Measurements from ENCODE around the gene STK40.

The STK40 gene

GRCh38 chr1:36372617-36373016, 13.1 kb downstream of the STK40 start:
- Histone ChIP-seq H3K27me3 (ENCODE audit: insufficient read depth, poor library complexity, severe bottlenecking) (no peaks in the 10 kb centered on the region), H3K4me1 (ENCODE audit: insufficient read depth, poor library complexity, severe bottlenecking) (peaks cover 27% of the 10 kb centered on the region), H3K36me3 (ENCODE audit: low read depth) (peaks cover 17% of the 10 kb centered on the region), H3K9me3 (ENCODE audit: severe bottlenecking) (no peaks in the 10 kb centered on the region), H3K4me3 (ENCODE audit: severe bottlenecking) (no peak overlapping the region), H3K27ac (ENCODE audit: poor library complexity, severe bottlenecking) (peak overlapping the region; percentile 98)
- TF ChIP-seq, protein P1, sequence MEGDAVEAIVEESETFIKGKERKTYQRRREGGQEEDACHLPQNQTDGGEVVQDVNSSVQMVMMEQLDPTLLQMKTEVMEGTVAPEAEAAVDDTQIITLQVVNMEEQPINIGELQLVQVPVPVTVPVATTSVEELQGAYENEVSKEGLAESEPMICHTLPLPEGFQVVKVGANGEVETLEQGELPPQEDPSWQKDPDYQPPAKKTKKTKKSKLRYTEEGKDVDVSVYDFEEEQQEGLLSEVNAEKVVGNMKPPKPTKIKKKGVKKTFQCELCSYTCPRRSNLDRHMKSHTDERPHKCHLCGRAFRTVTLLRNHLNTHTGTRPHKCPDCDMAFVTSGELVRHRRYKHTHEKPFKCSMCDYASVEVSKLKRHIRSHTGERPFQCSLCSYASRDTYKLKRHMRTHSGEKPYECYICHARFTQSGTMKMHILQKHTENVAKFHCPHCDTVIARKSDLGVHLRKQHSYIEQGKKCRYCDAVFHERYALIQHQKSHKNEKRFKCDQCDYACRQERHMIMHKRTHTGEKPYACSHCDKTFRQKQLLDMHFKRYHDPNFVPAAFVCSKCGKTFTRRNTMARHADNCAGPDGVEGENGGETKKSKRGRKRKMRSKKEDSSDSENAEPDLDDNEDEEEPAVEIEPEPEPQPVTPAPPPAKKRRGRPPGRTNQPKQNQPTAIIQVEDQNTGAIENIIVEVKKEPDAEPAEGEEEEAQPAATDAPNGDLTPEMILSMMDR (IDR thresholded peaks at IDR 0.05; ENCODE audit: poor library complexity, severe bottlenecking) = no peak
- DNase-seq (ENCODE audit: low spot score) (no peak), ATAC-seq (ENCODE audit: low read depth) (no peak)

DNA sequence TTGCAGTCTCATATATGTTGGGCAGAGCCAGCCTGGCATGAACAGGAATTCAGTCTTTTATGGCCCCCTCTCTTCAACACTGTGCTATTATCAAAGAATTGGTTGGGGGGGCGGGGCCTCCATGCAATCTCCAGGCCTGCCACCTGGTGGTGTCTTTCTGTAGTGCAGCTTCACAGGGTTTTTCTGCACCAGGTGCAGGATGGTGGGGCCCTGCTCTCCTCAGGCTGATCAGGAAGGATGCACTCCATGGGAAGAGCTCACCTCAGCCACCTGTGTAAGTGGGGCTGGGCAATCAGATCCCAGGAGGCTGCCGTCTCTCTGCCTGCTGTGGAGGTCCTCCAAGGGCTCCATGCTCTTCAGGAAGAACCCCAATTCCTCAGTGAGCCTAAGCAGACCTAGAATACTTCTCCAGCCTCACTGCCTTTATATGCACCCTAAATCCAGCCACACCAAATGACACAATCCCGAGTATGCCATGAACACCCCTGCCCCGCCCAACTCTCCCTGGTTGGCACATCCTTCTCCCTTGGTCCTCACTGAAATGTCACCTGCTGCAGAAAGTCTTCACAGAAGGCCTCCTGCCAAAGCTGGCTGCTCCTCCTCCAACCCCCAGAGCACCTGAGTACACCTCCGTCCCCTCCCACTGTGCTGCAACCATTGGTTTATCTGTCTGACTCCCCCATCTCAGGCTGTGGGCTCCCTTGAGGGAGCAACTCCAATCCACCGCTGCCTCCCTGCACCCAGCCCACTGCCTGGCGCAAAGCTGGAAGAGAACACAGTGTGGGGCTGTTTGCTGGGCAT, 16.5 kb downstream of the STK40 start:
- Histone ChIP-seq H3K9me3 (ENCODE audit: severe bottlenecking) (no peaks in the 10 kb centered on the region), H3K36me3 (ENCODE audit: low read depth) (peaks cover 30% of the 10 kb centered on the region), H3K4me1 (ENCODE audit: insufficient read depth, poor library complexity, severe bottlenecking) (peaks cover 19% of the 10 kb centered on the region), H3K4me3 (ENCODE audit: severe bottlenecking) (no peak overlapping the region), H3K27ac (ENCODE audit: poor library complexity, severe bottlenecking) (no peak overlapping the region), H3K27me3 (ENCODE audit: insufficient read depth, poor library complexity, severe bottlenecking) (no peaks in the 10 kb centered on the region)
- TF ChIP-seq, protein P1 (IDR thresholded peaks at IDR 0.05; ENCODE audit: poor library complexity, severe bottlenecking) = peak; percentile 92
- no peak for DNase-seq (ENCODE audit: low spot score)
- ATAC-seq (ENCODE audit: low read depth) = peak; percentile 32

DNA sequence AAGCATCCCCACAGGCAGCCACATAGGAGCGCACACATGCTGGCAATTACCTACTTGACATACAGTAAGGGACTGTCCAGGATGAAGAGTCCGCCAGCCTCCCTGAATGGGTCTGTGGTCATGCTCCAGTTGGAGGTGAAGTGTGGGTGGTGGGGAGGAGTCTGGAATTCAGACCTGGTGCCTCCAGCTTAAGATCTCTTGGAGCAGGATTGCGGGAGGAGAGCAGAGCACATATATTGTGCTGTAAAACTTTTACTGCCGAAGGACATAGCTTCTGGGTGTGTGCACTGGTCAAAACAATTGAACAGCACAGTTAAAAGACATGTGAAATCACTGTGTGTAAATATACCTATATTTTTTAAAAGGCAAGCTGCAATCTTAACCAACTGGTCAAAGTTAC, 17.9 kb downstream of the STK40 start:
- ATAC-seq (ENCODE audit: low read depth) = no peak
- Histone ChIP-seq H3K4me3 (ENCODE audit: severe bottlenecking) (no peak overlapping the region), H3K4me1 (ENCODE audit: insufficient read depth, poor library complexity, severe bottlenecking) (peaks cover 5% of the 10 kb centered on the region), H3K36me3 (ENCODE audit: low read depth) (peaks cover 33% of the 10 kb centered on the region), H3K9me3 (ENCODE audit: severe bottlenecking) (no peaks in the 10 kb centered on the region), H3K27me3 (ENCODE audit: insufficient read depth, poor library complexity, severe bottlenecking) (no peaks in the 10 kb centered on the region), H3K27ac (ENCODE audit: poor library complexity, severe bottlenecking) (no peak overlapping the region)
- DNase-seq (ENCODE audit: low spot score) = no peak
- TF ChIP-seq, protein P1 (IDR thresholded peaks at IDR 0.05; ENCODE audit: poor library complexity, severe bottlenecking) = no peak

GRCh38 chr1:36367066-36367465, 18.7 kb downstream of the STK40 start:
- no peak for ATAC-seq (ENCODE audit: low read depth)
- Histone ChIP-seq H3K27ac (ENCODE audit: poor library complexity, severe bottlenecking) (no peak overlapping the region), H3K9me3 (ENCODE audit: severe bottlenecking) (no peaks in the 10 kb centered on the region), H3K36me3 (ENCODE audit: low read depth) (peaks cover 36% of the 10 kb centered on the region), H3K4me3 (ENCODE audit: severe bottlenecking) (no peak overlapping the region), H3K27me3 (ENCODE audit: insufficient read depth, poor library complexity, severe bottlenecking) (no peaks in the 10 kb centered on the region), H3K4me1 (ENCODE audit: insufficient read depth, poor library complexity, severe bottlenecking) (no peaks in the 10 kb centered on the region)
- TF ChIP-seq, protein P1 (IDR thresholded peaks at IDR 0.05; ENCODE audit: poor library complexity, severe bottlenecking) = no peak
- DNase-seq (ENCODE audit: low spot score) = no peak

- TF ChIP-seq, protein P1 (IDR thresholded peaks at IDR 0.05; ENCODE audit: poor library complexity, severe bottlenecking) = no peak
- DNase-seq (ENCODE audit: low spot score) = no peak
- Histone ChIP-seq H3K9me3 (ENCODE audit: severe bottlenecking) (no peaks in the 10 kb centered on the region), H3K27ac (ENCODE audit: poor library complexity, severe bottlenecking) (no peak overlapping the region), H3K4me3 (ENCODE audit: severe bottlenecking) (no peak overlapping the region), H3K27me3 (ENCODE audit: insufficient read depth, poor library complexity, severe bottlenecking) (no peaks in the 10 kb centered on the region), H3K36me3 (ENCODE audit: low read depth) (peaks cover 42% of the 10 kb centered on the region), H3K4me1 (ENCODE audit: insufficient read depth, poor library complexity, severe bottlenecking) (no peaks in the 10 kb centered on the region)
- no peak for ATAC-seq (ENCODE audit: low read depth)
These were observed 19.5 kb downstream of the STK40 start for GRCh38 chr1:36366091-36366661.
